HG02938 (cell line): ENCODE data around the gene COPG1.
"Not testable (repeated sequence)": the region's sequence is repeated elsewhere in the genome, so short reads cannot be mapped to it uniquely, and the experiment has no call there.

ENCODE experiments used
- ATAC-seq: cut with Tn5 transposase; IDR thresholded peaks from one replicate; pipeline ENCODE4 v1.9.1; 2021; ENCODE audit warnings: mild to moderate bottlenecking, moderate library complexity; ENCODE audit not compliant: unreplicated experiment

Gene COPG1

DNA sequence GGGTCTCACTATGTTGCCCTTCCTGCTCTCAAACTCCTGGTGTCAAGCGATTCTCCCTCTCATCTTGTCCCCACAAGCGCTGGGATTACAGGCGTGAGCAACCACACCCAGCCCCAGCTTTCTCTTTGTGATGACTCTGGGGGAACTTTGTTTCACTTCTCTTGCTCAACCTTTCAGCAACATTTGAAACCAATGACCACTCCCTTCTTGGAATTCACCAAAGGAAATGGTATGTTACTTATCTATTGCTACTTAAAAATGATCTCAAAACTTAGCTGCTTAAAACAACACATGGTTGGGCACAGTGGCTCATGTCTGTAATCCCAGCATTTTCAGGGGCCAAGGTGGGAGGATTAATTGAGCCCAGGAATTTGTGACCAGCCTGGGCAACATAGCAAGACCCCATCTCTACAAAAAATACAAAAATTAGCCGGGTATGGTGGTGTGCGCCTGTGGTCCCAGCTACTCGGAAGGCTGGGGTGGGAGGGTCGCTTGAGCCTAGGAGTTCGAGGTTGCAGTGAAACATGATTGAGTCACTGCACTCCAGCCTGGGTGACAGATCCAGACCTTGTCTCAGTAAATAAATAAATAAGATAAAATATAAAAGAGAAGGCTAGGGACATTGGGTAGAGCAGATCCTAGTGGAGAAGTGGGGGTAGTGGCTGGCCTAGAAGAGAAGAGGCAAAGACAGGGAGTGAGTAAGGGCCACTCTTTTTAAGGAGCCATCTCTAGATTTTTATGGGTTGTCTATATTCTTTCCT lies 10.3 kb upstream of the COPG1 start:
- no peak for ATAC-seq

DNA sequence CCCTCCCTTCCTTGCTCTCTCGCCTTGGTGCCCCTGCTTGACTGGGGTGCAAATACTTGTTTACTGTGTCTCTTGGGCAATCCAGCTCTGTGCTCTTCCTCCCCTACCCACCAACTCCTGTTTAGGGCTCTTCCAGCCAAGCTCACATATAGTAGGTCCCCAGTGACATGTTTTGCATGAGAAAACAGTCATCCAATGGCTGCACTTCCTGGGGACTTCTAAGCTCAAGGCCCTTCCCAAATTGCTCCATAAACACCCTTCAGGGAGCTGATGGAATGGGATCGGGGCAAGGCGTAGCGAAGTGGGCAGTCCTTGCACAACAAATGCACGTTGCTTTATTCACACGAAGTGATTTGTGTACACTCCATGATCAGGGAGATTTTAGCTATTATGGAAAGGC lies 9.4 kb upstream of the COPG1 start:
- ATAC-seq = no peak

DNA sequence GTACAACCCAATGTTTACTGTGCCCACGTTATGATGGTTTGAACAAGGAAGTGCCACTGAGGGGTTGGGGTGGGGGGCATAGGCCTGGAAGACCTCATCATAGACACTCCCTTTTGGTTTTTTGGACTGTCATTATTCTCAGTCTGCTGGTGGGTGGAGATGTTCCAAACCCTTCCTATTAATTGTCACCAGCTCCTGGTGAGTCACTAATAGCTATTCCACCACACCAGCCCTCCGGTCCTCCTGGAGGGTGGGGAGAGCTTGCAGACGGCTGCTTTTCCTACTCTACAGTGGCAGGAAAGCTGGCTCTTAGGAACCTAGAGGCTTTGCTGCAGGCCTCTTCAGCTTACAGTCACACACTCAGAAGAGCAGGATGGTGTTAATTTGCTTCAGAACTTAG lies 9.0 kb upstream of the COPG1 start:
- no peak for ATAC-seq

DNA sequence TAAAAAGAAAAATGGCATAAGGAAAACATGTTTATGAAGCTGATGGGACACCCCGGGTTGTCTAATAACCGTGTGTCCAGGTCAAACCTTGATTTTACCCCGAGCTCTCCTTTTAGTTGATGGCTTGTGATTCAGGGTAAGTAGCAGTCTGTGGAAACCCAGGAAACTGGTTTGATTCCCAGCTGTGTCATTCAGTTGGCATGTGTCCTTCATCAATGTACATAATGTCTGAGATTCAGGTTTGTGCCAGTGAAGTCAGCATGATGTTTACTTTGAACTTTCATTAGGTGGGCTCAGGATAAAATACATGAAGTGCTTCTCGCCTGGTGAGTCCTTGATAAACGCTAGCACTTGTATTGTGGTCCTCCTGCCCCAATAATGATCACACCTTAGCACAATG lies 4.3 kb upstream of the COPG1 start:
- ATAC-seq = no peak

DNA sequence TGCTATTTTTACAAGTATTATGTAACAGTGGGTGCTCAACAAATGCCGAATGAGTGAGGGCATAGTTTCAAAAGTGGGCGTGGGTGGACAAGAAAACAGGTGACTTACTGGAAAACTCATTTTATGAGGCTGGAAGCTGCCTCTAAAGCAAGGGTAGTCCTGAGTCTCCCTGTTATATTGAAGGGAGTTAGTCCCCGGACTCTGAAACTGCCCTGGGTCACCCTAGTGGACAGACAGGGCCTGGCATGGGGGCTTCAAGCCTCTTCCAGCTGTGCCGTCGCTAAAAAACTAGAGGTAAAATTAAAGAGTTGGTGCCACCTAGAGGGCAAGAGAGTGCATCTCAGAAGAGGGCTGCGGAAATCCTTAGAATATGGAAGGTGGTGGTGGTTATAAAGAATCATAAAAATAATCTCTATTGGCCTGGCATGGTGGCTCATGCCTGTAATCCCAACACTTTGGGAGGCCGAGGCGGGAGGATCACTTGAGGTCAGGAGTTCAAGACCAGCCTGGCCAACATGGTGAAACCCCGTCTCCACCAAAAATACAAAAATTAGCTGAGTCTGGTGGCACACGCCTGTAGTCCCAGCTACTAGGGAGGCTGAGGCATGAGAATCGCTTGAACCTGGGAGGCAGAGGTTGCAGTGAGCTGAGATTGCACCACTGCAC lies 3.6 kb upstream of the COPG1 start:
- peak; percentile 66 for ATAC-seq

DNA sequence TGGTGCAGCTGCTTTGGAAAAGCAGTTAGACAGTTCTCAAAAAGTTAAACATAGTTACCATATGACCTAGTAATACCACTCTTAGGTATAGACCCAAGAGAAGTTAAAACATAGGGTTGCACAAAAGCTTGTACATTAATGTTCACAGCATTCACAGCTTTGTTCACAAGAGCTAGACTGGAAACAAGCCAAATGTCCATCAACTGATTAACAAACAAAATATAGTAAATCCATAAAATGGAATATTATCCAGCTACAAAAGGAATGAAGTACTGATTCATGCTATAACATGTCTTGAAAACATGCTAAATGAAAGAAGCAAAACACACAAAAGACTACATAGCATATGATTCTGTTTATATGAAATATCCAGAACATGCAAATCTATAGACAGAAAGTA lies 2.8 kb upstream of the COPG1 start:
- ATAC-seq = no peak

DNA sequence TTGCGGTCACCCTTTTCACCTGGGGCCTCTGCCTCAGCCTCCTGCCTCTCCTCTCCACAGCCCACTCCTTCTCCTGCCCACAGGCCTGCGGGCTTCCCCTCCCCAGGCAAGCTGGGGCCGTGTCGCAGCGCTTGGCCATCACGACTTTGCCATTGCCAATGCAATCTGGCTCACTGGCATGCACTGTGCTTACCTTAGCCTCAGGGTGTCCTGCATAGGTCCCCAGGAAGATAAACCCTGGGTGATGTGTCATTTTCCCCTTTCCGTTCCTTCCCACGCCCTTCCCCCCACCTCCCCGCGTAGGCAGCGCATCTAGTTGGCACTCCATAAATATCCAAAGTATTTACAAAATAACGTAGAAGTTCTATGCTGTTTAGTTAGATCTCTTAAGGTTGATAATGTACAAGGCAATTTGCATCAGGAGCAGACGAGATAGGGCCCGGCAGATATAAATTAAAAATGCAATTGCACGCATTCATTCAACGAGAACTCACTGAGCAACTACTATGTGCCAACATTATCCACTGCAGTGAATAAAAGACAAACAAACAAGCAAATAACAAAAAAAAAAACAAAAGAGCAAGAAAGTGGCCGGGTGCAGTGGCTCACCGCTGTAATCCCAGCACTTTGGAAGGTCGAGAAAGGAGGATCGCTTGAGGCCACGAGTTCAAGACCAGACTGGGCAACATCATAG lies 973 bp upstream of the COPG1 start:
- ATAC-seq = no peak

DNA sequence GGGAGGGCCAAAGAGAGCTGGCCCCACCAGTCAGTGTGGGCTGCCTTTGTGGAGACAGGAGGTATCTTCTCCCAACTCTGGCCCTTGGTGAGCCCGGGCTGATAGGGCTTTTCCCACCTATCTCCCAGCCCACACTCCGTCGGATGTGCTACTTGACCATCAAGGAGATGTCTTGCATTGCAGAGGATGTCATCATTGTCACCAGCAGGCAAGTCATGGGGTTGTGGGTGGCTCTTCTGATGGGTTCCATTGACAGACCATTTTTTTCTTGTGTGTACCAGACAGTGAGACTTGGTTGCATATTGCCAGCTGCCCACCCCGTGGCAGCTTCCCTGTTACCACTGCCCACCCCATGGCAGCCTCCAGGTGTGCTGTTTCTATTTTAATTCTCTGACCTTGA lies 3.3 kb downstream of the COPG1 start:
- no peak for ATAC-seq

DNA sequence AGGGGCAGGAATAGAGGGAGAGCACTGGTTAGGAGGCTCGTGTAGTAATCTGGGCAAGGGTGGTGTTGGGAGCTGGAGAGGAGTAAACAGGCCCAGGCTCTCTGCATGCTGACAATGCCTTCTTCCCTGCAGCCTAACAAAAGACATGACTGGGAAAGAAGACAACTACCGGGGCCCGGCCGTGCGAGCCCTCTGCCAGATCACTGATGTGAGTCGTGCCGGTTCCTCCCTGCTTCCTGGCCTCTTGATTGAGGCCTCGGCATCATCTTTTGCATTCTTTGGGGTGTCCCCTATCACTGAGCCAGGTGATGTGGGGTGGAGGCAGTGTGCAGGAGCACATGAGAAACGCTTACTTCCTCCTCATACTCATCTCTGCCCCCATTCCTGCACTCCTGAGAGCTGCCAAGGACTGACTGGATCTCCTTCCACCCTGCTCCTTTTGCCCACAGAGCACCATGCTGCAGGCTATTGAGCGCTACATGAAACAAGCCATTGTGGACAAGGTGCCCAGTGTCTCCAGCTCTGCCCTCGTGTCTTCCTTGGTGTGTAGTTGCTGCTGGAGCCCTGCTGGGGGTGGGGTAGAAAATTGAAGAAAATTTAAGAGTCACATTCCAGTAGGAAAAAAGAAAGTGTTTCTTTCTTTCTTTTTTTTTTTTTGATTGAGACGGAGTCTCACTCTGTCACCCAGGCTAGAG lies 5.3 kb downstream of the COPG1 start:
- ATAC-seq = no peak

DNA sequence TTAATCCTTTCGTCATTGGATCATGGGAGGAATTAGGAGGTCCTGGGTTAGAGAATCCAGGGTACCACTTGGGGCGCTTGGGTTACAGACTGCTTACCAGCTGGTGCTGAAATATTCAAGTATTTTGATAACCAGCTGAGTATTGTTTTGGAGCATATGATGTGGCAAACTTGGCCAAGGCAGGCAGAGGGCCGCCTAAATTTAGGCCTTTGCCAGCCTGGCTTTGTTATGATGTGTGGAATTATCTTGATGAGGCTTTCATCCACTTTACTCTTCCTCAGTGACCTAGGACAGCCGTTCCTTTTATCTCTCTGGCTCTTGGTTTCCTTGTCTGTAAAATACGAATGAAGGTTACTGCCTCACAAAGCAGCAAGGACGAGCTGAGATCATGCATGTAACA lies 6.9 kb downstream of the COPG1 start:
- no peak for ATAC-seq

DNA sequence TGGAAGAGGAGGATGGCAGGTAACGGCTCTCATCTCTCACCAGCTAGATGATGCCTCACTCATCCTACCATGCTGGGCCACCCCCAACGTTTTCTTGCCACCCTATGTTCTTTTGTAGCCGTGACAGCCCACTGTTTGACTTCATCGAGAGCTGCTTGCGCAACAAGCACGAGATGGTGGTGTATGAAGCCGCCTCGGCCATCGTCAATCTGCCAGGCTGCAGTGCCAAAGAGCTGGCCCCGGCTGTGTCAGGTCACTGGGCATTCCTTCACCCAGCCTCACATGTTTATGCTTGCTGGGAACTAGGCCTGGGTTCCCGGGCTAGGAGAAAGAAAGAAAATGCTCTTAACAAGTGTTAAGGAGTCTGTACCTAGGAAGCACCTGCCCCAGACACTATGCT lies 8.2 kb downstream of the COPG1 start:
- ATAC-seq = no peak

DNA sequence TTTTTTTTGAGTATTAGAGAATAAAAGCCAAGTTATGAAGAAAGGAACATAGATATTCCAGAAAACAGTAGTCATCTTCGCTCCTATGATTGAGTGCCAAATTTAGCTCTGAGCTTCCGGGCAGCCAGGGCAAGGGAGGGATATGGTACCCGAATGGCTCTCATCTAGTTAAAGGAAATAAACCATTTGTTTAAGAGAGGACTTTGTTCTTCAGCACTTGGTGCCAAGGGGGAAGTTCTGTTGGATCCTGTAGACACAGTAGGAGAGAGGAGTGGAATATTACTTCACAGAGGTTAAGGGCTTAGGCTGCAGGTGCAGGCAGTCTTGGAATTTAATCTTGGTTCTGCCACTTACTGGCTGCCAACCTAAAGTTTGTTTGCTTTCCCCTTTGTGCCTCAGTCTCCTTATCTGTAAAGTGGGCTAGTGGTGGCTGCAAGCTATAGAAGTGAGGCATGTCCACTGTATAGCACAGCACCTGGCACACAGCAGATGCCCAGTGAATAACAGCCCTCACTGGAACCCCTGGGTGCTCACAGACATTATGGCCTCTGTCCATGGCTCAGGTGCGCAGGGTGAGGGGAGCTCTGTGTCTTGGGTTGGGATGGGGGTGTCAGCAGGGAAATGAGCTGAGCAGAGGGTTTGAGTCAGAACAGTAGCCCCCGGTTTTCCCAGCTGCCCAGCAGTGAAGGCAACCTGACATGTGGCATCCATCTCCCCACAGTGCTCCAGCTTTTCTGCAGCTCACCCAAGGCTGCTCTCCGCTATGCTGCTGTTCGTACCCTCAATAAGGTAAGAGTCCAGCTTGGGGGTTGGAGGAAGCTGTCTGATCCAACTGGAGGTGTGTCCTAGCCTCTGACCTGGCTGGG lies 10.4 kb downstream of the COPG1 start:
- no peak for ATAC-seq

DNA sequence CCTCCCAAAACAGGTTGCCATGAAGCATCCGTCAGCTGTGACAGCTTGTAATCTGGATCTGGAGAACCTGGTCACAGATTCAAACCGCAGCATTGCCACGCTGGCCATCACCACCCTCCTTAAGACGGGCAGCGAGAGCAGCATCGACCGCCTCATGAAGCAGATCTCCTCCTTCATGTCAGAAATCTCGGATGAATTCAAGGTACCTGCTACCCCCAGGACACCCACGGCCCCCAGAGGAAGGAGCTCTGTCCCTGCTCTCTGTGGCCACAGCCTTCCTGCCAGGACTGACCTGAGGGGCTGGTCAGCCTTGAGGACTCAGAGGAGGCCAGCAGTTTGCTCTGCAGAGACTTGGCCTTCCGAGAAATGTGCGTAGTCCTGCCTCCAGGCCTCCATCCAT lies 11.2 kb downstream of the COPG1 start:
- no peak for ATAC-seq

DNA sequence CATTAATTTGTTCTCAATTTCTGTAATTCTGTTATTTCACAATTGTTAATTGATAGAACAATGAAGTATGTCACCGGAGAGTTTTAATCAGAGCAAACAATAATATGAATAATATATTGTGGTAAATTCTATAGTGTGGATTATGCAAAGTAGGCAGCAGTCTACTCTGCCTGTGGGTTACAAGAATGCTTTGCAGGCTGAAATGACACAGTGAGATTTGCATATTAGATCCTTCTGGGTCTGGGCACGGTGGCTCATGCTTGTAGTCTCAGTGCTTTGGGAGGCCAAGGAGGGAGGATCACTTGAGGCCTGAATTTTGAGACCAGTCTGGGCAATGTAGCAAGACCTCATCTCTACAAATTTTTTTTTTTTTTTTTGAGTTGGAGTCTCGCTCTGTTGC lies 12.5 kb downstream of the COPG1 start:
- no peak for ATAC-seq

DNA sequence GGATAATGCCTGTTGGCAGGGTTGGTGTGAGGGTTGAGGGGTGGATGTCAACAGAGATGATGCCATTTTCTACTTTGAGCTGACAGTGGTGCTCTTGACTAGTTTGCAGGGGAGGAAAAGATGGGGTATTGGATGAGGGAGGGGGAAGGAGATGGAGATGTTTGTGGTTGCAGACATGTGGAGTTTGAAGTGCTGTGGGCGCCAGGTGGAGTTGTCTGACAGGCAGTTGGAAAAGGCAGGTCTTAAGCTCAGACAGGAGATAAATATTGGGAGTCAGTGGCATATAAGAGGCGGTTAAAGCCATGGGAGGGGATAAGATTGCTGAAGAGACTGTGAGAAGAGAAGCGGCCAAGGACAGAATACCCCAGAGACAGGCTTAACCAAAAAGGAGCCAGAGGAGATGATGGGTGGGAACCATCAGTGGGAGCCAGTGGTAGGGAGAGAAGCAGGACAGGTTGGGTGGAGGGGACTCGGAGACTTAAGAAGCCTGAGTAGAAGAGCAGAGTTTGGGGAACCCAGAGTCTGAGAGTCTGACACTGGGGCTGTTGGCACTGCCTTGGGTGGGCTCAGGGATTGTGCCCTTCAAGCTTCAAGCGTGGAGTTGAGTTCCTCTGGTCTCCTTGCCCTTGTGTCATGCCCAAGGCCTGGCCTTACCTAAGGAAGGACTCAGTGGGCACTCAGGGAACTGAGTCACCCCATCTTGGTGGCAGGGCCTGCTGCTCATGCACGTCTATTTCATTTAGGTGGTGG lies 13.9 kb downstream of the COPG1 start:
- ATAC-seq = no peak

DNA sequence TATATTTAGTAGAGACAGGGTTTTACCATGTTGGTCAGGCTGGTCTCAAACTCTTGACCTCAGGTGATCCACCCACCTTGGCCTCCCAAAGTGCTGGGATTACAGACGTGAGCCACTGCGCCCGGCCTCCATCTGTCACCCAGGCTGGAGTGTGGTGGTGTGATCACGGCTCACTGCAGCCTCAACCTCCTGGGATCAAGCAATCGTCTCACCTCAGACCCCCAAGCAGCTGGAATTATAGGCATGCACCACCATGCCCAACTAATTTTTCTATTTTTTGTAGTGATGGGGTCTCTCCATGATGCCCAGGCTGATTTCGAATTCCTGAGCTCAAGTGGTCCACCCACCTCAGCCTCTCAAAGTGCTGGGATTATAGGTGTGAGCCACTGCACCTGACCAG lies 15.6 kb downstream of the COPG1 start:
- not testable (repeated sequence) for ATAC-seq

DNA sequence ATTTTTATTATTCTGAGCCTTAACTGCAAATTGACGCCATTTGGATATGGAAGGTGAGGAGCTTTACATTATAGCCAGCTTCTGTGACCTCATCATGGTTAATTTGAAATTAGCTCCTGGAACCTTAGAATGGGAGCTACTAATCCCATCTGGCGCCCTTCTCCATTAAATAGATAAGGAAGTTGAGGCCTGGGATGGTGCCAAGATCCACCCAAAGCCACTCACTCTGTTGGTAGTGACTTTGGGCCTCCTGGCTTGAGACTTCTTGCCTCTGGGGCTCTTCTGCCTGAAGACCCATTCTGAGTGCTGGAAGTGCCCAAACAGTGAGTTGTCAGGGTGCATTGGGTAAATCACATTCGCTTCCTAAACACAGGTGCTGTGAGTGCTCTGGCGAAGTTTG lies 17.2 kb downstream of the COPG1 start:
- no peak for ATAC-seq

DNA sequence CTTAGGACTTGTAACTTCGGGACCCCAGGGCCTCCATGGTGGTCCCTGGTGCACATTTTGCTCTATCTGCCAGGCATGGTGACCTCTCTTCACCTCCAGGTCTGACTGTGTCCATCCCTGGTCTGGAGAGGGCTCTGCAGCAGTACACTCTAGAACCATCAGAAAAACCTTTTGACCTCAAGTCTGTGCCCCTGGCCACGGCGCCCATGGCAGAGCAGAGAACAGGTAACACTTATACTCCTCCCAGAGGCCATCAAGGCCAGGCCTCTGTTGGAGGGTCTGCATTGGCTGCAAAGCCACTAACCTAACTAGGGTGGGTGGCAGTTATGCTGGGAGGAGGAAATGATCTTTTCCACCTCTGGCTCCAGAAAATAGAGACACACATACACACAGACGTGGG lies 19.0 kb downstream of the COPG1 start:
- no peak for ATAC-seq

DNA sequence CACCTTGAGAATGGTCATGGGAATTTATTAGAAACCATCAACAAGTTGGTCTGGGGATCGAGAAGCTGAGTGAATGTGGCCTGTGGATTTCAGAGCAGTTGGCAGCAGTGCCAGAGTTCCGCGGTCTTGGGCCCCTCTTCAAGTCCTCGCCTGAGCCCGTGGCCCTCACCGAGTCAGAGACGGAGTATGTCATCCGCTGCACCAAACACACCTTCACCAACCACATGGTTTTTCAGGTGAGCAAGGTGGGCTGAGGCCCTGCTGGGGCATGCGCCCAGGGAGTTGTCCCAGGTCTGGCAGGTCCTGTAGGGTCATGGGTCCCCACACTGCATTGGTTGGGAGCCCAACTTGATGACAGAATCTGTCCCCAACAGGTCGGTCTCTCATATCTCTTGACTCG lies 22.3 kb downstream of the COPG1 start:
- no peak for ATAC-seq

DNA sequence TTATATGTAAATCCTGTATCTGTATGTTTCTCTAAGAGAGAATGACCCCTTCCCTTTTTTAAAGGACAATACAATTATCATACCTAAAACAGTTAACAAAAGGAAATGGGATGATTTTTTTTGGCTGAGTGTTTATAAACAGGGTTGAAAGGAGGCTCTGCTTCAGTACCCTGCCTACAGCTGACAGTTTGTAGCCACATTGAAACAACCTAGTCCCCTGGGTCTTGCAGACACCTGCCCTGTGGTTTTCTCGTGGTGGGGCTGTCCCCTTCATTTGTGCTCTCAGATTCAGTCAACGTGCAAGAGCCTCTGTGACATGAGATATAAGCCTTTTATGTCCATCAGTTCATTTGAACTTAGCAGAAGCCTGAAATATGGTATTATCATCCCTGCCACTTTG lies 27.0 kb downstream of the COPG1 start:
- ATAC-seq = peak; percentile 89
